PC-9 (cell line): ENCODE data around the gene NBEAL1.

Source experiments
- CTCF ChIP-seq: fragments of 200-600 bp; sonication (generic); conservative IDR thresholded peaks from 2 replicates; pipeline ENCODE4 v1.6.1; 2017; ENCODE audit warnings: mixed run types, antibody characterized with exemption, mild to moderate bottlenecking, moderate library complexity
- EZH2 ChIP-seq: fragments of 200-600 bp; sonication (generic); IDR thresholded peaks from 2 replicates; pipeline ENCODE4 v1.8.0; 2017; ENCODE audit warnings: antibody characterized with exemption, low read depth

- TF ChIP-seq CTCF (no peak), EZH2 (no peak)
Observed at GRCh38 chr2:202982779-202983491, 31.7 kb upstream of the NBEAL1 start.
